GM12892 (cell line): Measurements from ENCODE around the gene ZBTB7C.

ENCODE experiments used
- DNase-seq: peaks from one replicate; pipeline ENCODE4 v3.0.0; 2011; ENCODE audit not compliant: insufficient read length
- FAIRE-seq: peaks from 2 replicates; lab custom pipeline; 2011; peaks lifted over from hg19 to GRCh38; lab: Jason Lieb, UNC
- POLR2A ChIP-seq: IDR thresholded peaks from 2 replicates; pipeline ENCODE4 v1.6.1; 2011; ENCODE audit warnings: low read depth, low read length, control low read depth
- POLR2AphosphoS5 ChIP-seq: IDR thresholded peaks from 2 replicates; pipeline ENCODE4 v1.6.1; 2011; ENCODE audit warnings: low read depth, low read length, control low read depth
- TAF1 ChIP-seq: IDR thresholded peaks from 2 replicates; pipeline ENCODE4 v1.6.1; 2011; ENCODE audit warnings: low read depth, mild to moderate bottlenecking, control low read depth, low read length, borderline replicate concordance

Gene ZBTB7C

DNA sequence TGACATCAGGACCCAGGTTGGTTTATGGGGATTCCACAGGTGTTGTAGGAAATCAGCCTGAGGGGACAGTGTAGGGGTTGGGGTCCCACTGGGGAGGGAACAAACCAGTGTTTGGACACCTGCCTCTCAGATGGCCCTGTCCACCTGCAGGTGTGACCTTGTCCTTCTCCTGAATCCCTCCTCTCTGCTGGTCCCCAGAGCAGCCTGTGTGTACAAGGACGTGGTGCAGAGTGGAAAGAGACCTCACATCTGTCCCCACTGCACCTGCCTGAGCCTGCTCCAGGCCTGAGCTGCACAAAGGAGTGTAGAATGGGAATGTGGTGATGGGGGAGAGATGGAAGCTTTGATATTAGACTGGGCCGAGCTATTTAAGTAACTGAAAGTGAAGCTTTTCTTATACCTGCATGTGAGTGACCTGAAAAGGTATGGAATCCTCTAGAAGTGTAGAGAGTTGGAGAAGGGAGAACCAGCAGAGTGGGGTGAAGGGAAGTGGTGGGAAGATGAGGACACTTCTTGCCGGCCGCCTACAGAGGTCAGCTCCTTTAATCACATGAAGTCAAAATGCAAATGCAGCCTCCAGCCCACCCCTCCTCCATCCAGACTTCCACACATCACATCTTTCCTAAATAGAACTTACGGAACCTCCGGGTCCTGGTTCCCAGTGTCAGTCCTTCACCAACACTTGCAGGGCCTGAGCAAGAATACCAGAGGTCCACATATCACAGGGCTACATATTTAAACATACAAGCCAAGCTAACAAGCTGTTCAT lies 389.4 kb downstream of the ZBTB7C start:
- DNase-seq (no peak), FAIRE-seq (no peak)
- TF ChIP-seq POLR2AphosphoS5 (no peak), POLR2A (no peak), TAF1 (no peak)

DNA sequence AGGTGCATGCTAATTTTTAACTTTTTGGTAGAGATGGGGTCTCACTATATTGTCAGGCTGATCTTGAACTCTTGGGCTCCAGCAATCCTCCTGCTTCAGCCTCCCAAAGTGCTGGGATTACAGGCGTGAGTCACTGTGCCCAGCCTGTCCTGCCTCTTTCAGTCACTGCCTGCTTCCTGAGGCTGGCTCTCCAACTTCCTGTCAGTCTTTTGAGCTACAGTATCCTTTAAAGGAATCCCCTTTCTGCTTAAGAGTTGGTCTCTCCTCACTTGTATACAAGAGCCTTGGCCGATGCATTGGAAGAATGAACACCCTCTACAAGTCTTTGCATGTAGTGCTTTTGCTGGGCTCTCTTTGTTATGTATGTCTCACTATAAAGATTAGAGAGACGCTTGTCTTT lies 390.3 kb downstream of the ZBTB7C start:
- FAIRE-seq (no peak), DNase-seq (no peak)
- no peak for TF ChIP-seq TAF1
- TF ChIP-seq POLR2A: no peak
- no peak for TF ChIP-seq POLR2AphosphoS5

DNA sequence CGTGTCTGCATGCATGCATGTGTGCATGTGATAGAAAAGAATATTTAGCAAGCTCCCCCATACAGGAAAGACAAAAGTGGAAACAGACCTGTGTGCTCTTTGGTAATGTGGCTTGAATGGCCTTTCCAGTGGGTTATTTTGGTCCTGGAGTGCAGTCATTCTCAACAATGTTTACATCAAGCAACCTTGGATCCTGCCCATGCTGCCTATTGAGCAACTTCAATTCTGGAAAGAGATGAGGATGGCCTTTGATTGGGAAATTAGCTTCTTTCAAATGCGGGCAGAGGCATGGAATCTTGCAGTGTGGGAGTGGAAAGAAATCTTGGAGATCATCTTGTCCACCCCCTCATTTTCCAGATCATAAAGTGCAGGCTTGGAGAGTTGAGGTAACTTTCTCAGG lies 391.5 kb downstream of the ZBTB7C start:
- FAIRE-seq: no peak
- DNase-seq: no peak
- TF ChIP-seq POLR2AphosphoS5 (no peak), POLR2A (no peak), TAF1 (no peak)

DNA sequence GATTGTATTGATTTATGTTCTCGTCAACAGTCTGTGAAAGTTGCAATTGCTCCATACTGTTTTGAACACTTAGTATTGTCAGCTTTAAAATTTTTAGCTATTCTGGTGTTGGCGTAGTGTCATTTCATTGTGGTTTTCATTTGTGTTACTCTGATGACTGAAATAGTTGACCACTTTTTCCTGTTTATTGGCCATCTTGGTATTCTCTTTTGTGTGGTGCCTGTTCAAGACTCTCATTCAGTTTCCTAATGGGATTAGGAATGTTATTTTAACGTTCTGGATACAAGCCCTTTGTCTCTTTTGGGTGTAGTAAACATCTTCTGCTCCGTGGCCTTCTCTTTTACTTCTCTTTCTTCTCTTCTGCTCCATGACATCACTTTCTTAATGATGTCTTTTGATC lies 396.0 kb downstream of the ZBTB7C start:
- TF ChIP-seq TAF1: no peak
- TF ChIP-seq POLR2AphosphoS5: no peak
- DNase-seq (no peak), FAIRE-seq (no peak)

DNA sequence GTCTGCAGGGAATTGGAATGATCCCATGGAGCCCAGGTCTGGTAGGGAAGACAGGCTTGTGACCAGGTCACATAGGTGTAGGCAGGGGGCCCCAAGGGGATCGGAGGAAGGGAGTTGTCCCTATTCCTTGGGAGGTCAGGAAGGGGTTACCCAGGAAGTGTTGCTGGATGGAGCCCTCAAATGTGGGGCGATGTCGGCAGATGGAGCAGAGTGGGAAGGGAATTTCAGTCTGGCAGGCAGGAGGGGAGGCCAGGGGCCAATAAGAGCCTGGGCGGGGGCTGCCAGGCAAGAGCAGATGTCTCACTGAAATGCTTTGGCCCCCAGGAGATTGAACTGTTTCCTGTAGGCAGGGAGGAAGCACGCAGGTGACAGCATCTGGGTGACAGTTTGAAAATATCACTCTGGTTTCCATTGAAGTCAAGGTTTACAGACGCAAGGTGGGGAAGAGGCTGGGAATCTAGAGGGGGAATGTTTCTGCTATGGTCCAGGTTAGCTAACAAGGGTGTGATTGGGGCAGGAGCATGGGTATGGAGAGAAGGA lies 397.2 kb downstream of the ZBTB7C start:
- TF ChIP-seq POLR2AphosphoS5: no peak
- FAIRE-seq: no peak
- DNase-seq: no peak

DNA sequence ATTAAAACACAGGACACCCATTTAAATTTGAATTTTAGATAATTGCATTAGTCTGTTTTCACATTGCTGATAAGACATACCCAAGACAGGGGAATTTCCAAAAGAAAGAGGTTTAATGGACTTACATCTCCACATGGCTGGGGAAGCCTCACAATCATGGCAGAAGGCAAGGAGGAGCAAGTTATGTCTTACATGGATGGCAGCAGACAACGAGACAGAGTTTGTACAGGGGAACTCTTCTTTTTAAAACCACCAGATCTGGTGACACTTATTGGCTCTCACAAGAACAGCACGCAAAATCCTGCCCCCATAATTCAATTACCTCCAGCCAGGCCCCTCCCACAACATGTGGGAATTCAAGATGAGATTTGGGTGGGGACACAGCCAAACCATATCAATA lies 398.9 kb downstream of the ZBTB7C start:
- no peak for FAIRE-seq

DNA sequence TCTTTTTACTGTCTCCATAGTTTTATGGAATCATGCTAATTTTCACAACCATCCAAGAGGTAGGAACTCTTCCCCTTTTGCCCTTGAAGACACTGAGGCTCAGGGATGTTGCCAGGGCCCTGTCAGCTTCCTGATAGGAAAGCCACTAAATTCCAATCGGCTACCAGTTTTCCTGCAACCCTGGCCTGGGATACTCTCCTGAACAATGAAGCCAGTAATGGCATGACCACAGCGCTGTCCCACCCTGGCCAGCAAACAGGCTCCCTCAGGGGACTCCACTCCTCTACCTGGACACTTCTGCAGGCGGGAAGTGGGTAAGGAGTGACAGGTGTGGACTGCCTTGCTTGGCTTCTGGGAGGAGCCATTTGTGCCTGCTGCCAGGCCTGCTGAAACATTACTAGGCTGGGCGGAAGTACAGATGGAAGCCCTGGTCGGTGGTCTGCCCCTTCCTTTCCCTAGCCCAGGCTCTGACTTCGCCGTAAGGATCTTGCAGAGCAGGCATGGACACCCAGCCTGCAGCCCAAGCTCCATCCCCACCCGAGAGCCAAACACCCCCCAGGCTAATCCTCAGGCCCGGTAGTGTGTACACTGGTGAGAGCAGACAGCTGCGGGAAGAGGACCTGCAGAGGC lies 400.0 kb downstream of the ZBTB7C start:
- DNase-seq (no peak), FAIRE-seq (no peak)
- TF ChIP-seq POLR2AphosphoS5 (no peak), POLR2A (no peak), TAF1 (no peak)

More for the DNA sequence above, 398.9 kb downstream of the ZBTB7C start:
- DNase-seq: no peak
- no peak for TF ChIP-seq POLR2A
- no peak for TF ChIP-seq TAF1
- TF ChIP-seq POLR2AphosphoS5: no peak

DNA sequence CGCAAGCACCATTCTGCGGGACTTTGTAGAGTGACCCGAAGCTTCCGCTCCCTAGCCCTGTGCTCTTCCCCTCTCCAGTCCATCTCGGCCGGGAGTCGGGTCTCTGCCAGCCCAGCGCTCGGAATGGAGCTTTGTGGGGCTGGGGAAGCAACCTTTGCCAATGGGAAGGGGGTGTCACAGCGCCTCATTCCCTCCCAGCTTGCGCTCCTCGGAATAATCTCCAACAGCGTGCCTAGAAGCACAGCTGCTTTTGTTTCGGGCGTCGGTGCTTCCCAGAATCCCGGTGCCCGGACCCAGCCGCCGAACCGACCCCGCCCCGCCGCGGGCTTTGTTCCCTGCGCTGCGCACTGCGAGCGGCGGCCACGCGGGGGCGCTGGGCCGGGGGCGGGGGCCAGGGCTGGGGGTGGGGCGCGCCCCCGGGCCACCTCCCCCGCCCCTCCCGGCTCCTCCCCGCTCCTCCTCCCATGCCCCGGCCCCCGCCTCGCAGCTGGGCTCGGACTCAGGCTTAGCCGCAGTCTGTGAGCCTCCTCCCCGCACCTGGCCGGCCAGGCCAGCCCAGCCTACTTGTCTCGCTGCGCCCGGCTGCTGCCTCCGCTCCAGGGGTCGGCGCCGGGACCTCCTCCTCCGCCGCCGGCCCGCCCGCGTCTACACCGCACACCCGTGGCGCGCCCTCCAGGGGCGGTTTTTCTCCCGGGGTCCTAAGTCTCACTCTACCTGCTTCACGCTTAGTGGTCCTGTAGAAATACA lies 401.1 kb downstream of the ZBTB7C start:
- no peak for TF ChIP-seq POLR2AphosphoS5
- no peak for TF ChIP-seq POLR2A
- TF ChIP-seq TAF1: no peak
- DNase-seq (peak; percentile 59), FAIRE-seq (no peak)

DNA sequence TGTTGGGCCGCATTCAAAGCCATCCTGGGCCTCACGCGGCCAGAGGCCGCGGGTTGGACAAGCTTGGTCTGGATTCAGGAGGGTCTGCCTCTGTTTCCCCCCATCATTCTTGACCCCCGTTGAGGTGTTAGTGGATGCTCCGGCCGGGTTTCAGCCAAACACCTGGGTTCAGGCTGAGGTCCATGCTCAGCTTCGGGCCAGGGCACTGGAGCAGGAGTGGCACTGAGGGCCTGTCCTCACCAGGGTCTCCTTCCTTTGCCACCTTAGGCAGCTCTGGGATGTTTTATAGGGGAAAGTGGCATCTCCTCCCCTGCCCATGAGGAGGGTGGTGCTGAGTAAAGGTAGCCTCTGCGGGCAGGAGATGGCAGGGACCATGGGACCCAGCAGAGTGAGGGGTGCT lies 401.8 kb downstream of the ZBTB7C start:
- DNase-seq: no peak
- no peak for TF ChIP-seq TAF1
- TF ChIP-seq POLR2AphosphoS5: no peak
- TF ChIP-seq POLR2A: no peak
- FAIRE-seq: no peak

DNA sequence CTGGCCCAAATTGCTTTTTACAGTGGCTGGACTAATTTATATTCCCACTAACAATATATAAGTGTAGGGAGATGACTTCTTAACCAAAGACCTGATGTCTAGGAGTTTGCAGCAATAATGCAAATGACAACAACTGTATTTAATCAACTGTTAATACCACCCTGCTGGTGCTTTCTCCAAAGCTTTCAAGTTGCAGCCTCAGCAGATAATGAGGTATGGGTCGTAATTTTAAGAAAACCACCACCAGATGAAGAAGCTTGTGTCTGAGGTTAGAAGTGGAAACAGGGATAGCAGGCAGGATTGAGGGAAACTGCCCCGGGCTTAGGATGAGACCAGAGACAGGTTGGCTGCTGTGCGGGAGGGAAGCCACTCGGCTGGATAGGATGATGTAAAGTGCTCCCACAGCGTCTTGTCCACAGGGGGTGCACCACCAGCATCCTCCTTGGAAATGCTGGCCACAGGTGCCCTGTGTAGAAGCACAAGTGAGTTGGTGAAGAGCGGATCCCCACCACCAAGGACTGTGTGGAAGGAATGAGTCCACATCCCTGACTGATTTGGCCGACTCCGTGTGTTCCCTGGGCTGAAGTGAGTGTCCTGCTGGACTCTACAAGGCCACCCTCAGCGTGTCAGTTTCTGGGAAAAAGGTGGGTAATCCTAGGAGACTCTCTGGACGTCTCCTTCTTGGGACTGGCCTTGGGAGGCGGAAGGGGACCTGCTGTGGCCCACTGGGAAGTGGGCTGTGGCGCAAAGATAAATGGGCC lies 402.6 kb downstream of the ZBTB7C start:
- FAIRE-seq (no peak), DNase-seq (no peak)
- TF ChIP-seq POLR2A (no peak), TAF1 (no peak), POLR2AphosphoS5 (no peak)

DNA sequence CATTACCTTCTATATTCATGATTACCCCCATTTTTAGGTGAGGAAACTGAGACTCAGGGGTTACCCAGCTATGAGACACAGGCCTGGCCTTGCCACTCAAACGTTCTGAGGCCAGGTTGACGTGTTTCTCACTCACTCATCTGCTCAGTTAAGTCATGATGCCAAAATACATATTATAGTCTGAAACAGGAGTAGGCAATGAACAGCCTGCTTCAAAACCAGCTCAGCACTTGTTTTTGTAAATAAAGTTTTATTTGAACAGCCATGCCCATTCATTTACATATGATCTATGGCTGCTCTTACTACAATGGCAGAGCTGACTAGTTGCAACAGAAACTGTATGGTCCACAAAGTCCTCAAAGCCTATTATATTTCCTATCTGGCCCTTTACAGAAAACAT lies 404.6 kb downstream of the ZBTB7C start:
- DNase-seq (no peak), FAIRE-seq (no peak)
- TF ChIP-seq TAF1 (no peak), POLR2AphosphoS5 (no peak), POLR2A (no peak)
